ENCODE data around the gene MBNL1.
"Not testable (repeated sequence)": the region's sequence is repeated elsewhere in the genome, so short reads cannot be mapped to it uniquely, and the experiment has no call there.

MBNL1 gene

GRCh38 chr3:152403632-152404066 is 134.9 kb downstream of the MBNL1 start:
- no peak for DNase-seq (ENCODE audit: low read depth in 2 of 2)

- DNase-seq (ENCODE audit: low read depth in 2 of 2): no peak
Observed at GRCh38 chr3:152404976-152405375, 136.2 kb downstream of the MBNL1 start.

- DNase-seq (ENCODE audit: low read depth in 2 of 2): no peak
Observed at GRCh38 chr3:152405915-152406802, 137.4 kb downstream of the MBNL1 start.

- no peak for DNase-seq (ENCODE audit: low read depth in 2 of 2)
Observed at GRCh38 chr3:152413240-152413639, 144.5 kb downstream of the MBNL1 start.

- DNase-seq (ENCODE audit: low read depth in 2 of 2): no peak
Observed at GRCh38 chr3:152416808-152417580, 148.3 kb downstream of the MBNL1 start.

GRCh38 chr3:152419748-152420147 is 151.0 kb downstream of the MBNL1 start:
- DNase-seq (ENCODE audit: low read depth in 2 of 2): no peak

GRCh38 chr3:152421162-152421561 is 152.4 kb downstream of the MBNL1 start:
- DNase-seq (ENCODE audit: low read depth in 2 of 2): no peak

GRCh38 chr3:152426393-152426792 is 157.7 kb downstream of the MBNL1 start:
- no peak for DNase-seq (ENCODE audit: low read depth in 2 of 2)

- no peak for DNase-seq (ENCODE audit: low read depth in 2 of 2)
Observed at GRCh38 chr3:152428577-152428976, 159.8 kb downstream of the MBNL1 start.

GRCh38 chr3:152430223-152431002 is 161.7 kb downstream of the MBNL1 start:
- DNase-seq (ENCODE audit: low read depth in 2 of 2): no peak

- no peak for DNase-seq (ENCODE audit: low read depth in 2 of 2)
Observed at GRCh38 chr3:152434142-152434541, 165.4 kb downstream of the MBNL1 start.

- not testable (repeated sequence) for DNase-seq (ENCODE audit: low read depth in 2 of 2)
Observed at GRCh38 chr3:152435210-152435609, 166.5 kb downstream of the MBNL1 start.

GRCh38 chr3:152436707-152437590 is 168.2 kb downstream of the MBNL1 start:
- DNase-seq (ENCODE audit: low read depth in 2 of 2): no peak

GRCh38 chr3:152438181-152438580 is 169.5 kb downstream of the MBNL1 start:
- no peak for DNase-seq (ENCODE audit: low read depth in 2 of 2)

- DNase-seq (ENCODE audit: low read depth in 2 of 2): no peak
Observed at GRCh38 chr3:152438706-152439105, 170.0 kb downstream of the MBNL1 start.

GRCh38 chr3:152440243-152440642 is 171.5 kb downstream of the MBNL1 start:
- not testable (repeated sequence) for DNase-seq (ENCODE audit: low read depth in 2 of 2)

GRCh38 chr3:152443212-152444023 is 174.7 kb downstream of the MBNL1 start:
- no peak for DNase-seq (ENCODE audit: low read depth in 2 of 2)

- no peak for DNase-seq (ENCODE audit: low read depth in 2 of 2)
Observed at GRCh38 chr3:152444029-152444641, 175.4 kb downstream of the MBNL1 start.

GRCh38 chr3:152445212-152445611 is 176.5 kb downstream of the MBNL1 start:
- DNase-seq (ENCODE audit: low read depth in 2 of 2): no peak

- no peak for DNase-seq (ENCODE audit: low read depth in 2 of 2)
Observed at GRCh38 chr3:152446495-152446894, 177.8 kb downstream of the MBNL1 start.
